Measurements from ENCODE around the gene RNF169.
A peak's percentile ranks its signal among the peaks of the same experiment; 100 is the strongest.
"Not testable (repeated sequence)": the region's sequence is repeated elsewhere in the genome, so short reads cannot be mapped to it uniquely, and the experiment has no call there.

The RNF169 gene

DNA sequence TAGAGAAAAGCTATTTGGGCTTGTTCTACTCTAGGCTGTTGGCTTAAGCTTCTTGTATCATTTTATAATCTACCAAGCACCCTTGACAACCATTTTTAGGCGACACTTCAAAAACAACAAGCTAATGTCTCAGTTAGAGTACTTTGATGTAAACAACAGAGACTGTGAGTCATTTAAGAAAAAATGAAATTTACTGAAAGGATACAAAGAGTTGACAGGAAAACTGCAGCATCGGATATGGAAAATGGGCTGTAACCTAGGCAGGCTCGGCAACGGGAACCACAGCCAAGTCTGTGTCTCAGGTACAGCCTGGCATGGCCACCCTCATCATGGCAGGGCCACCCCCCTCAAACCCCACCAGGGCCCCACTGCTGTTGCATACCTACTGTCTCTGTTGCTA lies 4.4 kb upstream of the RNF169 start:
- no peak overlapping the region for H3K27ac Mint-ChIP-seq
- H3K27me3 Mint-ChIP-seq, result peaks cover 3% of the 10 kb centered on the region
- peaks cover 18% of the 10 kb centered on the region for H3K4me1 Mint-ChIP-seq
- H3K9me3 Mint-ChIP-seq, result no peaks in the 10 kb centered on the region
- no peaks in the 10 kb centered on the region for H3K36me3 Mint-ChIP-seq
- ATAC-seq, result no peak
- no peak overlapping the region for H3K4me3 Mint-ChIP-seq

- Mint-ChIP-seq H3K36me3 (no peaks in the 10 kb centered on the region), H3K4me3 (no peak overlapping the region), H3K27me3 (no peaks in the 10 kb centered on the region), H3K9me3 (no peaks in the 10 kb centered on the region), H3K27ac (peak overlapping the region; percentile 96), H3K4me1 (peaks cover 25% of the 10 kb centered on the region)
- no peak for ATAC-seq
Measured at GRCh38 chr11:74746868-74747267, 1.8 kb upstream of the RNF169 start.

- peaks cover 40% of the 10 kb centered on the region for H3K4me1 Mint-ChIP-seq
- peak overlapping the region; percentile 81 for H3K4me3 Mint-ChIP-seq
- H3K36me3 Mint-ChIP-seq, result no peaks in the 10 kb centered on the region
- H3K27ac Mint-ChIP-seq, result peak overlapping the region; percentile 96
- ATAC-seq, result peak; percentile 83
- no peaks in the 10 kb centered on the region for H3K27me3 Mint-ChIP-seq
- no peaks in the 10 kb centered on the region for H3K9me3 Mint-ChIP-seq
Measured at GRCh38 chr11:74749127-74749964, 697 bp downstream of the RNF169 start.

- no peaks in the 10 kb centered on the region for H3K9me3 Mint-ChIP-seq
- no peak for ATAC-seq
- H3K36me3 Mint-ChIP-seq, result no peaks in the 10 kb centered on the region
- H3K4me1 Mint-ChIP-seq, result peaks cover 46% of the 10 kb centered on the region
- H3K4me3 Mint-ChIP-seq, result peak overlapping the region; percentile 81
- no peaks in the 10 kb centered on the region for H3K27me3 Mint-ChIP-seq
- H3K27ac Mint-ChIP-seq, result peak overlapping the region; percentile 96
Measured at GRCh38 chr11:74749965-74750296, 1.3 kb downstream of the RNF169 start.

- ATAC-seq, H3K27me3 Mint-ChIP-seq, H3K9me3 Mint-ChIP-seq, H3K27ac Mint-ChIP-seq, H3K36me3 Mint-ChIP-seq, H3K4me3 Mint-ChIP-seq: not testable (repeated sequence)
- peaks cover 52% of the 10 kb centered on the region for H3K4me1 Mint-ChIP-seq
Measured at GRCh38 chr11:74750598-74750997, 1.9 kb downstream of the RNF169 start.

DNA sequence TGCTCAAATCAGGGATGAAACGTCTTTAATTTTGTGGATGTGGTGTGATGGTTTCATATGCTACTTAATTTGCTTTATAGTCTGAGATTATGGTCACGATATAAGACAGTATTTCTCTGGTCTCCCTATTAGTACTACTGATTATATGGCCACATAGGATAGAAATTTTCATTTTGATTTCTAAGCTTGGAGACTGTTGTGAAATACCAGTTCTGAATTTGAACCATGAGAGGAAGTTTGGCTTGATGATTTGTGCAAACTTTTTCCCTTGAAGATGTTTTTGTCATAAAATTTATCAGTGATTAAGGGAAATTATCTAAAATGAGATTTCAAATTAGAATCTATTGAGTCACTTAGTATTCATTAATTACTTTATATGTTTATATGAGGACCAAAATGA lies 2.7 kb downstream of the RNF169 start:
- Mint-ChIP-seq H3K9me3 (peaks cover under 1% of the 10 kb centered on the region), H3K27me3 (no peaks in the 10 kb centered on the region), H3K27ac (no peak overlapping the region), H3K4me3 (no peak overlapping the region), H3K36me3 (peaks cover 1% of the 10 kb centered on the region), H3K4me1 (peaks cover 57% of the 10 kb centered on the region)
- no peak for ATAC-seq

DNA sequence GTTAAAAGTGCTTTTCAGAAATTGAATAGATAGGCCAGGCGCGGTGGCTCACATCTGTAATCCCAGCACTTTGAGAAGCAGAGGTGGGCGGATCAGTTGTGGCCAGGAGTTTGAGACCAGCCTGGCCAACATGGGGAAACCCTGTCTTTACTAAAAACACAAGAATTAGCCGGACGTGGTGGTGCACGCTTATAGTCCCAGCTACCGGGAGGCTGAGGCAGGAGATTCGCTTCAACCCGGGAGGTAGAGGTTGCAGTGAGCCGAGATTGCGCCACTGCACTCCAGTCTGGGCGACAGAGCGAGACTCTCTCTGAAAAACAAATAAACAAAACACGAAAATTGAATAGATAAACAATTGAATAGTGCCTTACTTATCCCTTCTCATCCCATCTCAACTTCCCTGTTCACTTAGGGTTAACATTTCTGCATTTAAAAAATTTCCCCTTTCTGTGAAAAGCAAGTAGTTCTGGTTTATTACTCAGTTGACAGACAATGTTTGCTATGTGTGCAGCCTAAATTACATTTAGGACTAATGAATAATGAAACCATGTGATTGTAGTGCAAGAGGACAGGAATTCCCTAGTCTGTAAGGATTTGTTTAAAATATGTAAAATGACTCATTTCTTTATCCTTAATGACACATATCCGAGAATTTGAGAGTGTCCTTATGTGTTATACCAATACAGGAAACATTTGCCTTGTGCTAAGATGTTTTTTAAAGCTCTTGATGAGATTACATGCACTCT lies 6.0 kb downstream of the RNF169 start:
- Mint-ChIP-seq H3K4me1 (peaks cover 40% of the 10 kb centered on the region), H3K27ac (no peak overlapping the region), H3K9me3 (peaks cover 4% of the 10 kb centered on the region), H3K27me3 (no peaks in the 10 kb centered on the region), H3K4me3 (no peak overlapping the region), H3K36me3 (peaks cover 6% of the 10 kb centered on the region)
- peak; percentile 39 for ATAC-seq

- no peak overlapping the region for H3K27ac Mint-ChIP-seq
- no peaks in the 10 kb centered on the region for H3K27me3 Mint-ChIP-seq
- ATAC-seq, result no peak
- H3K4me1 Mint-ChIP-seq, result peaks cover 36% of the 10 kb centered on the region
- peaks cover 4% of the 10 kb centered on the region for H3K9me3 Mint-ChIP-seq
- H3K4me3 Mint-ChIP-seq, result no peak overlapping the region
- peaks cover 6% of the 10 kb centered on the region for H3K36me3 Mint-ChIP-seq
Measured at GRCh38 chr11:74755395-74755995, 6.8 kb downstream of the RNF169 start.

DNA sequence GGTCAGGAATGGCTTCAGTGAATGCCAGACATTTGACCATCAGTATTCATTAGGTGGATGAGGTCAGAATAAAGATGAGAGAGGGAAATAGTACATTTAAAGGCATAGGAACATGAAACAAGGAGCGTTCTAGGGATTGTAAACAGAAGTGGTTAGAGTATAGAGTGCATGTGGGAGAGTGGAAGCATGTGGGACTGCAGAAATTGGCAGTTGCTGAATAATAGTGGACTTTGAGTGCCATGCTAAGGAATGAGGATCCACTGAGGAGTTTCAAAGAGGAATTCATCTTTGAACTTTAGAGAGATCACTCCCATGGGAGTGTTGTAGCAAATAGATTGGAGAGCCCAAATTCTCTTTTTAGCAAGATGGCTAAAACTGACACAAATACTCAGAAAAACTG lies 7.9 kb downstream of the RNF169 start:
- peaks cover 4% of the 10 kb centered on the region for H3K9me3 Mint-ChIP-seq
- no peak overlapping the region for H3K4me3 Mint-ChIP-seq
- peaks cover 6% of the 10 kb centered on the region for H3K36me3 Mint-ChIP-seq
- H3K4me1 Mint-ChIP-seq, result peaks cover 36% of the 10 kb centered on the region
- ATAC-seq, result no peak
- H3K27me3 Mint-ChIP-seq, result no peaks in the 10 kb centered on the region
- H3K27ac Mint-ChIP-seq, result no peak overlapping the region

- Mint-ChIP-seq H3K4me1 (peaks cover 46% of the 10 kb centered on the region), H3K36me3 (peaks cover 17% of the 10 kb centered on the region), H3K4me3 (no peak overlapping the region), H3K27me3 (no peaks in the 10 kb centered on the region), H3K27ac (no peak overlapping the region), H3K9me3 (no peaks in the 10 kb centered on the region)
- no peak for ATAC-seq
Measured at GRCh38 chr11:74766905-74767304, 18.3 kb downstream of the RNF169 start.

DNA sequence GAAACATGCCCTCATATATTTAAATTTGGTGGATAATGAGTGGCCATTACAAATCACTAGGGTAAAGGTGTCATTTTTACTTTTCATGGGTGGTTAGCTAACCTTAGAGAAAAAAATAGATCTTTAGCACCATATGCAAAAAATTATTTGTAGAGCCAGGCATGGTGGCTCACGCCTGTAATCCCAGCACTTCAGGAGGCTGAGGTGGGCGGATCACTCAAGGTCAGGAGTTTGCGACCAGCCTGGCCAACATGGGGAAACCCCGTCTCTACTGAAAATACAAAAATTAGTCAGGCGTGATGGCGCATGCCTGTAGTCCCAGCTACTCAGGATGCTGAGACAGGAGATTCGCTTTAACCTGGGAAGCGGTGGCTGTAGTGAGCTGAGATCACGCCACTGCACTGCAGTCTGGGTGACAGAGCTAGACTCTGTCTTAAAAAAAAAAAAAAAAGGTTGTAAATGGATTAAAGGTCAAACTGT lies 19.6 kb downstream of the RNF169 start:
- H3K36me3 Mint-ChIP-seq, result peaks cover 16% of the 10 kb centered on the region
- peaks cover 53% of the 10 kb centered on the region for H3K4me1 Mint-ChIP-seq
- H3K9me3 Mint-ChIP-seq, H3K27me3 Mint-ChIP-seq: not testable (repeated sequence)
- peak; percentile 80 for ATAC-seq
- peak overlapping the region; percentile 74 for H3K27ac Mint-ChIP-seq
- H3K4me3 Mint-ChIP-seq, result peak overlapping the region; percentile 60

DNA sequence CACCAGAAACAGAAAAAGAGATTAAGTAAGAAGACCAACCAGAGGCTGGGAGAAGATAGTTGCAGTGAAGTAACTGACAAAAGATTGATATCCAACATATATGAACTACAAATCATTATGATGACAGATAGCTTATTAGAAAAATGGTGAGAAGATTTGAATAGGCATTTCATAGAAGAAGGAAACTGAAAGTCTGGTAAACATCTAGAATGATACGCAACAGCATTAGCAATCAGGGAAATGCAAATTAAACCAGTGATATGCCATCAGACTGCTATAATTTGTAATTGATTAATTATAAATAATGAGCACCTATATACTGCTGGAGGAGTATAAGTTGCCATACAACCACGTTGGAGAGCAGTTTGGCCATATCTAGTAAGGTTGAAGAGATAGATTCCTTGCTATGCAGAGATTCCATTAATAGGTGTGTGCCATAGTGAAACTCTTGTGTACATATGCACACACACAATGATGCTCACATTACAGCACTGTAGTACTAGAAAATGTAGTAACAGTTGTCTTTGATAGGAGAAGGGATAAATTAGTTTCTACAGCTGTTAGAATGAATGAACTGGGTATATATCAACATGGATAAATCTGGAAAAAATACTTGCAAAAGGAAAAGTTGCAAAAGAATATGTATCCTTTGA lies 20.5 kb downstream of the RNF169 start:
- no peaks in the 10 kb centered on the region for H3K27me3 Mint-ChIP-seq
- no peak overlapping the region for H3K4me3 Mint-ChIP-seq
- H3K9me3 Mint-ChIP-seq, result no peaks in the 10 kb centered on the region
- H3K4me1 Mint-ChIP-seq, result peaks cover 51% of the 10 kb centered on the region
- no peak for ATAC-seq
- peak overlapping the region; percentile 74 for H3K27ac Mint-ChIP-seq
- peaks cover 6% of the 10 kb centered on the region for H3K36me3 Mint-ChIP-seq

DNA sequence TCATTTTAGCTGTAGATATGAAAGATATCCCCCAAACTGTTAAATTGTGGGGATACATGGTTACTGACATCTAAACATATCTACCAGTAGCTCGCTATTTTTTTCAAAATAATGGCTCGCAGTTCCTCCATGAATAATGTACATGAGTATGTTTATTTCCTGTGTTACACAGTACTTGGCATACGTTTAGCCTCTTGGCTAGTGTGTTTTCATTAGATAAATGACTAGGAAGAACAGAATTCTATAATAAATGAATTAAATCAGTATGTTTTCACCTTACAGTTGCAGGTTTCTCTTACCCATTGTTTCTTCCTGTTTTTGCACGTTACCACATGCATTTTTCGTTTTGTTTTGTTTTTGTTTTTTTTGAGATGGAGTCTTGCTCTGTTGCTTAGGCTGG lies 21.8 kb downstream of the RNF169 start:
- Mint-ChIP-seq H3K36me3 (peaks cover 7% of the 10 kb centered on the region), H3K27me3 (no peaks in the 10 kb centered on the region), H3K9me3 (no peaks in the 10 kb centered on the region), H3K4me1 (peaks cover 55% of the 10 kb centered on the region), H3K27ac (no peak overlapping the region), H3K4me3 (no peak overlapping the region)
- ATAC-seq, result no peak

DNA sequence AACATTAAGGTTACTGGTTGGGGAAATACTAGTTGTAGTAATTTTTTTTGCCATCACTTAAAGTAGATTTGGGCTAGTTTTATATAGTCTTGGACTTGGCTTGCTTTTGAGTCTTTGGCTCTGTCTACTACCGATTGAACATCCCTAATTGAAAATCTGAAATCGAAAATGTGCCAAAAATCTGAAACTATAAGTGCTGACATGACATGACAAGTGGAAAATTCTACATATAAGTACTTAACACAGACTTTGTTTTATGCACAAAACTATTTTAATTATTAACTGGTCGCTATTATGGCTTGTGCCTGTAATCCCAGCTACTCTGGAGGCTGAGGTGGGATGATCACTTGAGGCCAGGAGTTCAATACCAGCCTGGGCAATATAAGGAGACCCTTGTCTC lies 22.5 kb downstream of the RNF169 start:
- ATAC-seq, result no peak
- Mint-ChIP-seq H3K9me3 (no peaks in the 10 kb centered on the region), H3K4me1 (peaks cover 55% of the 10 kb centered on the region), H3K36me3 (peaks cover 7% of the 10 kb centered on the region), H3K4me3 (no peak overlapping the region), H3K27me3 (no peaks in the 10 kb centered on the region), H3K27ac (no peak overlapping the region)

DNA sequence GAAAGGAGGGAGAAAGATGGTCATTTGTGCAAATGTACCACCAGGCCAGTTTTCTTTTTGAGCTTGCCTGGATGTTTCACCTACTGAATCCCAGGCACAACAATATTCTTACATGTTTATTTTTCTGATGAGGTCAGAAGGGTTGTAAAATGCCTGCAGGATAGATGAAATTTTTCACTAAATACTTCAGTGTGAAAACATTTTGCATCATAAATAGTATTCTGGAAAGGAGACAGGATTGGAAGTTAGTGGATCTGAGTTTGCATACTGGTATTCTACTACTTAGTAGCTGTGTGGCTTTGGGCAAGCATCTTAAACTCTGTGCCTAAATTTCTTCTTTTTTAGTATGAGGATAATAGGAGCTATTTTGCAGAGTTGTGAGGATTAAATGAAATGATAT lies 24.8 kb downstream of the RNF169 start:
- Mint-ChIP-seq H3K4me3 (no peak overlapping the region), H3K36me3 (peaks cover 20% of the 10 kb centered on the region), H3K9me3 (no peaks in the 10 kb centered on the region), H3K27me3 (no peaks in the 10 kb centered on the region), H3K27ac (no peak overlapping the region), H3K4me1 (peaks cover 61% of the 10 kb centered on the region)
- ATAC-seq, result no peak

Measured in stimulated activated memory B cell treated with anti-CD40 and anti-IgM and Interleukin-4, amounts not matched to agents 10 μg/mL and 1 μg/mL and 100 μg/mL, for 72 hours (primary cell).